Right lobe of liver (tissue), 4 donors: ENCODE data around the gene ITGA2B.

Experiments used
- CTCF ChIP-seq, 4 donors: fragments of 200-600 bp in 3 of 4; fragments of 450-650 bp in 1 of 4; IDR thresholded peaks; one replicate each; pipeline versions ENCODE4 v1.5.1 to v1.8.0; 2016 to 2022; ENCODE audit warnings: antibody characterized with exemption in 4 of 4, mild to moderate bottlenecking in 2 of 4
- POLR2A ChIP-seq: fragments of 450-650 bp; IDR thresholded peaks from one replicate; pipeline ENCODE4 v1.6.1; 2017; ENCODE audit warnings: antibody characterized with exemption, mild to moderate bottlenecking
- donor health status: DM: no; HTN: no; CAD: no.
- donor health status: DM: no; HTN: no; CAD: no.
- donor health status: DM: no; HTN: yes; CAD: no.

GRCh38 chr17:44380767-44381166, 8.7 kb downstream of the ITGA2B start:
- TF ChIP-seq CTCF (IDR thresholded peaks at IDR 0.05) (no peak), POLR2A (no peak)
